Ovary (tissue), 3 donors: ENCODE results near the gene ETV3L.

Experiments used
- CTCF ChIP-seq, 3 donors: fragments of 450-650 bp in 2 of 3; fragments of 200-600 bp in 1 of 3; IDR thresholded peaks; one replicate each; pipeline versions ENCODE4 v1.5.1 to v1.8.0; 2016 to 2022; ENCODE audit warnings: antibody characterized with exemption in 3 of 3, mild to moderate bottlenecking in 1 of 3
- POLR2A ChIP-seq: fragments of 450-650 bp; IDR thresholded peaks from one replicate; pipeline ENCODE4 v1.6.1; 2017; ENCODE audit warnings: antibody characterized with exemption, mild to moderate bottlenecking, moderate library complexity
- donor health status: DM: no; HTN: no; CAD: no.

- TF ChIP-seq CTCF (IDR thresholded peaks at IDR 0.05), result no peak
- no peak for TF ChIP-seq POLR2A
These were observed 17.1 kb upstream of the ETV3L start for GRCh38 chr1:157116737-157117103.
